NCI-H82 treated with DMSO at 0.1 percent for 48 hours (cell line): ENCODE data around the gene ASB18.
"Not testable (repeated sequence)": the region's sequence is repeated elsewhere in the genome, so short reads cannot be mapped to it uniquely, and the experiment has no call there.

Experiments used
- DNase-seq: peaks from one replicate; lab custom pipeline; 2025; ENCODE audit not compliant: unreplicated experiment; lab: John Stamatoyannopoulos, UW

ASB18 gene

GRCh38 chr2:236286873-236287545 lies 22.8 kb upstream of the ASB18 start:
- DNase-seq = no peak

GRCh38 chr2:236284208-236284607 lies 20.0 kb upstream of the ASB18 start:
- DNase-seq = no peak

GRCh38 chr2:236282406-236282805 lies 18.2 kb upstream of the ASB18 start:
- no peak for DNase-seq

- no peak for DNase-seq
Measured at GRCh38 chr2:236281423-236281822, 17.2 kb upstream of the ASB18 start.

- DNase-seq = no peak
Measured at GRCh38 chr2:236273126-236273525, 8.9 kb upstream of the ASB18 start.

GRCh38 chr2:236271851-236272250 lies 7.6 kb upstream of the ASB18 start:
- no peak for DNase-seq

GRCh38 chr2:236269876-236270275 lies 5.7 kb upstream of the ASB18 start:
- DNase-seq = not testable (repeated sequence)

- no peak for DNase-seq
Measured at GRCh38 chr2:236265675-236266074, 1.5 kb upstream of the ASB18 start.

- no peak for DNase-seq
Measured at GRCh38 chr2:236262238-236262637, 2.0 kb downstream of the ASB18 start.

- no peak for DNase-seq
Measured at GRCh38 chr2:236261452-236261851, 2.8 kb downstream of the ASB18 start.

- DNase-seq = no peak
Measured at GRCh38 chr2:236259371-236259770, 4.8 kb downstream of the ASB18 start.

- DNase-seq = no peak
Measured at GRCh38 chr2:236257575-236257974, 6.6 kb downstream of the ASB18 start.

GRCh38 chr2:236257136-236257535 lies 7.1 kb downstream of the ASB18 start:
- no peak for DNase-seq

GRCh38 chr2:236256366-236256985 lies 7.7 kb downstream of the ASB18 start:
- no peak for DNase-seq

GRCh38 chr2:236254674-236255073 lies 9.5 kb downstream of the ASB18 start:
- no peak for DNase-seq

GRCh38 chr2:236254001-236254400 lies 10.2 kb downstream of the ASB18 start:
- no peak for DNase-seq

- DNase-seq = no peak
Measured at GRCh38 chr2:236252602-236253001, 11.6 kb downstream of the ASB18 start.

GRCh38 chr2:236250909-236251579 lies 13.2 kb downstream of the ASB18 start:
- no peak for DNase-seq

GRCh38 chr2:236250286-236250685 lies 13.9 kb downstream of the ASB18 start:
- no peak for DNase-seq

GRCh38 chr2:236249066-236249465 lies 15.1 kb downstream of the ASB18 start:
- no peak for DNase-seq

- no peak for DNase-seq
Measured at GRCh38 chr2:236246711-236247246, 17.4 kb downstream of the ASB18 start.

GRCh38 chr2:236244256-236244655 lies 19.9 kb downstream of the ASB18 start:
- DNase-seq = no peak
